HL-60 (cell line): Measurements from ENCODE around the gene COL28A1.

Source experiments
- DNase-seq, 2 experiments: peaks; one replicate each; pipeline ENCODE4 v3.0.0-alpha.2; 2010 to 2020; ENCODE audit warnings: low read depth in 1 of 2, low spot score in 1 of 2
- H3K27ac ChIP-seq: fragments of 250-450 bp; sonication (Bioruptor Pico); replicated peaks from 2 replicates; pipeline ENCODE4 v1.5.1; 2020; ENCODE audit warnings: mild to moderate bottlenecking, moderate library complexity
- H3K27me3 ChIP-seq: fragments of 250-450 bp; sonication (Bioruptor Pico); 2 replicates; pipeline ENCODE4 v1.5.1; 2021; ENCODE audit warnings: mild to moderate bottlenecking, moderate library complexity; ENCODE audit not compliant: insufficient read depth, poor library complexity, severe bottlenecking
- H3K4me3 ChIP-seq: replicated peaks from 2 replicates; pipeline ENCODE4 v1.5.1; 2011; ENCODE audit warnings: mild to moderate bottlenecking, control low read depth, low read length; ENCODE audit not compliant: insufficient read depth
- GABPA ChIP-seq: IDR thresholded peaks from 2 replicates; pipeline ENCODE4 v1.6.1; 2012; ENCODE audit warnings: low read depth
- POLR2AphosphoS5 ChIP-seq: IDR thresholded peaks from 2 replicates; pipeline ENCODE4 v1.6.1; 2012; ENCODE audit warnings: low read depth
- SPI1 ChIP-seq: IDR thresholded peaks from 2 replicates; pipeline ENCODE4 v1.6.1; 2012; ENCODE audit warnings: low read depth, mild to moderate bottlenecking, borderline replicate concordance
- TF ChIP-seq, protein P1 (sequence below): IDR thresholded peaks from 2 replicates; pipeline ENCODE4 v1.6.1; 2012; ENCODE audit warnings: low read depth; ENCODE audit not compliant: insufficient replicate concordance
- TF ChIP-seq, protein P2 (sequence below): IDR thresholded peaks from one replicate; pipeline ENCODE4 v1.5.1; 2011; ENCODE audit warnings: low read length, control low read depth, inconsistent platforms; ENCODE audit not compliant: insufficient read depth

The COL28A1 gene

DNA sequence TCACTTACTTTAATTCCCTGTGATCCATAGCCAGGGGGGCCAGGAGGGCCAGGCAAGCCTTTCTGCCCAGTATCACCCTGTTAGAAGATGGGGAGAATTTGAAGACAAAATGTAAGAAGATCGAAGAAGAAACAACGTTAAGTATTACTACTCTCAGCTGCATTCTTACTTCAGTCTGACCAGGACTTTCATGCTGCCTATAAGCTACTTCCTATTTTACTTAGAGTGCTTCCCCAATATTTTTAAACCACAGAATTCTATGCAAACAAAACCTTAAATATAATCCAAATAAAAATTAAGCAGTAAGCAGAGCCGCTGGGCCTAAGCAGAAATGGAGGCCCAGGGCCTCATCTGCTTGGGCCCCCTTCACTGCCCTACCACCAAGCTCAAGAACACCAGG, 117.8 kb downstream of the COL28A1 start:
- TF ChIP-seq GABPA (no peak), POLR2AphosphoS5 (no peak), SPI1 (peak; percentile 46; the same call in 1 of the 2 replicates)
- H3K27ac ChIP-seq, result peak overlapping the region; percentile 65
- H3K27me3 ChIP-seq, result no peaks in the 10 kb centered on the region
- DNase-seq, result peak in 1 of 2 experiments; percentile 40
- no peak overlapping the region for H3K4me3 ChIP-seq

- Histone ChIP-seq H3K27me3 (no peaks in the 10 kb centered on the region), H3K27ac (peak overlapping the region; percentile 65), H3K4me3 (no peak overlapping the region)
- no peak for DNase-seq
- TF ChIP-seq GABPA (no peak), POLR2AphosphoS5 (no peak), SPI1 (no peak)
- TF ChIP-seq, protein P1, sequence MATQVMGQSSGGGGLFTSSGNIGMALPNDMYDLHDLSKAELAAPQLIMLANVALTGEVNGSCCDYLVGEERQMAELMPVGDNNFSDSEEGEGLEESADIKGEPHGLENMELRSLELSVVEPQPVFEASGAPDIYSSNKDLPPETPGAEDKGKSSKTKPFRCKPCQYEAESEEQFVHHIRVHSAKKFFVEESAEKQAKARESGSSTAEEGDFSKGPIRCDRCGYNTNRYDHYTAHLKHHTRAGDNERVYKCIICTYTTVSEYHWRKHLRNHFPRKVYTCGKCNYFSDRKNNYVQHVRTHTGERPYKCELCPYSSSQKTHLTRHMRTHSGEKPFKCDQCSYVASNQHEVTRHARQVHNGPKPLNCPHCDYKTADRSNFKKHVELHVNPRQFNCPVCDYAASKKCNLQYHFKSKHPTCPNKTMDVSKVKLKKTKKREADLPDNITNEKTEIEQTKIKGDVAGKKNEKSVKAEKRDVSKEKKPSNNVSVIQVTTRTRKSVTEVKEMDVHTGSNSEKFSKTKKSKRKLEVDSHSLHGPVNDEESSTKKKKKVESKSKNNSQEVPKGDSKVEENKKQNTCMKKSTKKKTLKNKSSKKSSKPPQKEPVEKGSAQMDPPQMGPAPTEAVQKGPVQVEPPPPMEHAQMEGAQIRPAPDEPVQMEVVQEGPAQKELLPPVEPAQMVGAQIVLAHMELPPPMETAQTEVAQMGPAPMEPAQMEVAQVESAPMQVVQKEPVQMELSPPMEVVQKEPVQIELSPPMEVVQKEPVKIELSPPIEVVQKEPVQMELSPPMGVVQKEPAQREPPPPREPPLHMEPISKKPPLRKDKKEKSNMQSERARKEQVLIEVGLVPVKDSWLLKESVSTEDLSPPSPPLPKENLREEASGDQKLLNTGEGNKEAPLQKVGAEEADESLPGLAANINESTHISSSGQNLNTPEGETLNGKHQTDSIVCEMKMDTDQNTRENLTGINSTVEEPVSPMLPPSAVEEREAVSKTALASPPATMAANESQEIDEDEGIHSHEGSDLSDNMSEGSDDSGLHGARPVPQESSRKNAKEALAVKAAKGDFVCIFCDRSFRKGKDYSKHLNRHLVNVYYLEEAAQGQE, result no peak
- TF ChIP-seq, protein P2, sequence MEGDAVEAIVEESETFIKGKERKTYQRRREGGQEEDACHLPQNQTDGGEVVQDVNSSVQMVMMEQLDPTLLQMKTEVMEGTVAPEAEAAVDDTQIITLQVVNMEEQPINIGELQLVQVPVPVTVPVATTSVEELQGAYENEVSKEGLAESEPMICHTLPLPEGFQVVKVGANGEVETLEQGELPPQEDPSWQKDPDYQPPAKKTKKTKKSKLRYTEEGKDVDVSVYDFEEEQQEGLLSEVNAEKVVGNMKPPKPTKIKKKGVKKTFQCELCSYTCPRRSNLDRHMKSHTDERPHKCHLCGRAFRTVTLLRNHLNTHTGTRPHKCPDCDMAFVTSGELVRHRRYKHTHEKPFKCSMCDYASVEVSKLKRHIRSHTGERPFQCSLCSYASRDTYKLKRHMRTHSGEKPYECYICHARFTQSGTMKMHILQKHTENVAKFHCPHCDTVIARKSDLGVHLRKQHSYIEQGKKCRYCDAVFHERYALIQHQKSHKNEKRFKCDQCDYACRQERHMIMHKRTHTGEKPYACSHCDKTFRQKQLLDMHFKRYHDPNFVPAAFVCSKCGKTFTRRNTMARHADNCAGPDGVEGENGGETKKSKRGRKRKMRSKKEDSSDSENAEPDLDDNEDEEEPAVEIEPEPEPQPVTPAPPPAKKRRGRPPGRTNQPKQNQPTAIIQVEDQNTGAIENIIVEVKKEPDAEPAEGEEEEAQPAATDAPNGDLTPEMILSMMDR, result no peak
These were observed 118.3 kb downstream of the COL28A1 start for GRCh38 chr7:7417414-7417813.

GRCh38 chr7:7416031-7416858, 119.4 kb downstream of the COL28A1 start:
- Histone ChIP-seq H3K27ac (peak overlapping the region; percentile 65), H3K27me3 (no peaks in the 10 kb centered on the region), H3K4me3 (no peak overlapping the region)
- DNase-seq, result peak in 1 of 2 experiments; percentile 57
- TF ChIP-seq GABPA (no peak), SPI1 (peak; percentile 7; the same call in 1 of the 2 replicates)

- Histone ChIP-seq H3K27me3 (no peaks in the 10 kb centered on the region), H3K4me3 (no peak overlapping the region), H3K27ac (no peak overlapping the region)
- TF ChIP-seq SPI1 (no peak), GABPA (no peak), POLR2AphosphoS5 (no peak)
- TF ChIP-seq, protein P2, result no peak
- TF ChIP-seq, protein P1, result no peak
- DNase-seq, result no peak
These were observed 120.7 kb downstream of the COL28A1 start for GRCh38 chr7:7414791-7415603.
